ENCODE results near the gene MAP6D1.

Gene MAP6D1

DNA sequence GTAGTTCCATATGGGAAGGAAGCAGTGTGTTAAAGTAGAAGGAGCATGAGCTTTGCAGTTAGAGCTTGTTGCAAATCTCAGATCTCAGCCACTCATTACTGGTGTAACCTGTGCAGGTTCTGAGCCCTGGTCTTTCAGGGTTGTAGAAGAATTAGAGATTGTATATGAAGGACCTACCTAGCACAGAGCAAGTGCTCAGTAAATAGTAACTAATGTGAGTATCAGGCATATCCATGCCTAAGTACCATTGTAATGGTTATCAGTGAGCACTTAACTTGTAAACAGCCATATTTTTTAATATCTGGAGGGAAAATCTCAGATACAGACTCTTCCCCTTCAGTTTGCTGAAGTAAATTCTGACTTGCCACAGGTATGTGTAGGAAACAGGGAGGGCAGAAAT lies 59.3 kb downstream of the MAP6D1 start:
- FAIRE-seq: no peak
- TF ChIP-seq, protein P1, sequence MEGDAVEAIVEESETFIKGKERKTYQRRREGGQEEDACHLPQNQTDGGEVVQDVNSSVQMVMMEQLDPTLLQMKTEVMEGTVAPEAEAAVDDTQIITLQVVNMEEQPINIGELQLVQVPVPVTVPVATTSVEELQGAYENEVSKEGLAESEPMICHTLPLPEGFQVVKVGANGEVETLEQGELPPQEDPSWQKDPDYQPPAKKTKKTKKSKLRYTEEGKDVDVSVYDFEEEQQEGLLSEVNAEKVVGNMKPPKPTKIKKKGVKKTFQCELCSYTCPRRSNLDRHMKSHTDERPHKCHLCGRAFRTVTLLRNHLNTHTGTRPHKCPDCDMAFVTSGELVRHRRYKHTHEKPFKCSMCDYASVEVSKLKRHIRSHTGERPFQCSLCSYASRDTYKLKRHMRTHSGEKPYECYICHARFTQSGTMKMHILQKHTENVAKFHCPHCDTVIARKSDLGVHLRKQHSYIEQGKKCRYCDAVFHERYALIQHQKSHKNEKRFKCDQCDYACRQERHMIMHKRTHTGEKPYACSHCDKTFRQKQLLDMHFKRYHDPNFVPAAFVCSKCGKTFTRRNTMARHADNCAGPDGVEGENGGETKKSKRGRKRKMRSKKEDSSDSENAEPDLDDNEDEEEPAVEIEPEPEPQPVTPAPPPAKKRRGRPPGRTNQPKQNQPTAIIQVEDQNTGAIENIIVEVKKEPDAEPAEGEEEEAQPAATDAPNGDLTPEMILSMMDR (IDR thresholded peaks at IDR 0.05; ENCODE audit: insufficient read depth, missing control alignments): no peak
- DNase-seq (ENCODE audit: insufficient read length, low spot score): no peak
